Measurements from ENCODE around the gene KCTD15. TPM values are rescaled to one million over a fixed set of nuclear protein-coding genes. Genes with fewer than 3 reads are reported as not detected.

Gene KCTD15
- total and polyA plus RNA-seq, 2 donors (not counting 3 experiments of a cell fraction or from before 2014, with no cell fraction given): 49.5 to 51.8 TPM

- ChIA-PET CTCF (interaction anchor here (1.7 kb wide), 2 partner anchors 19 to 342 kb away, joined by 5 to 6 read pairs; no protein-coding TSS in a partner anchor), POLR2A (no interaction called here)
- no peak overlapping the region for H2AFZ ChIP-seq (ENCODE audit: low read depth, low read length)
- DNase-seq (ENCODE audit: low read depth, low spot score): no peak
- no TSS peak for BruUV-seq (replicated peaks)
- H3K4me1 ChIP-seq (ENCODE audit: control insufficient read depth, extremely low read depth, insufficient read depth, low read length): no peaks in the 10 kb centered on the region
- no peaks in the 10 kb centered on the region for H3K36me3 ChIP-seq (ENCODE audit: control insufficient read depth in 2 of 2, extremely low read depth in 1 of 2, insufficient read depth in 2 of 2, low read length in 2 of 2)
- H3K27ac ChIP-seq (ENCODE audit: insufficient read depth, low read depth, low read length): no peak overlapping the region
- no peak overlapping the region for H3K4me2 ChIP-seq (ENCODE audit: insufficient read depth, low read length)
- H3K9ac ChIP-seq (replicated peaks; ENCODE audit: extremely low read depth, insufficient read depth, low read length): no peak overlapping the region
- intact Hi-C loops (cut with micrococcal nuclease) (no loop called here), dilution Hi-C loops (cut with MboI; ENCODE audit: extremely low pct_ligation_motif_present, low sequenced_read_pairs) (no loop called here)
- no peak overlapping the region for H3K4me3 ChIP-seq (replicated peaks in 1 of 3; ENCODE audit: insufficient read depth in 1 of 3, low read depth in 1 of 3, low read length in 3 of 3)
- no peaks in the 10 kb centered on the region for H3K27me3 ChIP-seq (ENCODE audit: control insufficient read depth in 2 of 2, insufficient read depth in 2 of 2, low read length in 2 of 2)
- no peak for TF ChIP-seq JUN (IDR thresholded peaks at IDR 0.05; ENCODE audit: borderline replicate concordance, insufficient read depth, insufficient read length, low read depth)
- no peak for TF ChIP-seq POLR2AphosphoS5 (IDR thresholded peaks at IDR 0.05; ENCODE audit: insufficient read depth, low read depth, low read length)
- no peak for TF ChIP-seq POLR2A (IDR thresholded peaks at IDR 0.05; ENCODE audit: low read depth, low read length)
- no peak for TF ChIP-seq EZH2 (IDR thresholded peaks at IDR 0.05; ENCODE audit: borderline replicate concordance, low read depth, low read length, severe bottlenecking)
- no peak for TF ChIP-seq MAX (IDR thresholded peaks at IDR 0.05; ENCODE audit: insufficient read depth, insufficient read length)
- TF ChIP-seq MYC (IDR thresholded peaks at IDR 0.05; ENCODE audit: low read depth, low read length): no peak
- no peak for TF ChIP-seq FOS (IDR thresholded peaks at IDR 0.05; ENCODE audit: borderline replicate concordance, insufficient read depth, low read length)
- TF ChIP-seq CTCF (IDR thresholded peaks at IDR 0.05; ENCODE audit: extremely low read depth in 1 of 2, insufficient read depth in 1 of 2, low read depth in 1 of 2, low read length in 2 of 2): no peak
- no peak for TF ChIP-seq GATA2 (IDR thresholded peaks at IDR 0.05; ENCODE audit: insufficient read depth, insufficient read length, low read depth, low read length)
- no peaks in the 10 kb centered on the region for H3K9me1 ChIP-seq (replicated peaks; ENCODE audit: control insufficient read depth, extremely low read depth, insufficient read depth, low read length)
- no peaks in the 10 kb centered on the region for H3K9me3 ChIP-seq (replicated peaks; ENCODE audit: control insufficient read depth, insufficient read depth, low read length)
- FAIRE-seq: no peak
- H4K20me1 ChIP-seq (replicated peaks; ENCODE audit: control insufficient read depth, extremely low read depth, insufficient read depth, low read length): no peaks in the 10 kb centered on the region
- H3K79me2 ChIP-seq (ENCODE audit: control insufficient read depth, insufficient read depth, low read length): no peaks in the 10 kb centered on the region
Observed at GRCh38 chr19:33758541-33759013, 38.1 kb upstream of the KCTD15 start.
